ENCODE measurements around the gene SALL3. TPM values are rescaled to one million over a fixed set of nuclear protein-coding genes. Genes with fewer than 3 reads are reported as not detected.

The SALL3 gene
- total and polyA plus RNA-seq, 2 experiments from 2014 or later = 16.9 to 39.8 TPM

- Histone ChIP-seq H3K36me3 (ENCODE audit: insufficient read depth) (peaks cover 27% of the 10 kb centered on the region), H3K4me3 (no peak overlapping the region), H3K79me2 (replicated peaks; ENCODE audit: insufficient read depth) (peaks cover 38% of the 10 kb centered on the region)
Observed at GRCh38 chr18:78994531-78994930, 14.9 kb downstream of the SALL3 start.

More at GRCh38 chr18:78994531-78994930, 14.9 kb downstream of the SALL3 start:
- peaks cover 46% of the 10 kb centered on the region for H3K36me3 Mint-ChIP-seq (ENCODE audit: low read depth)
- Histone ChIP-seq H3K9me2 (ENCODE audit: insufficient read depth) (no peaks in the 10 kb centered on the region), H3K27me3 (ENCODE audit: insufficient read depth) (peaks cover 18% of the 10 kb centered on the region), H3K27ac (ENCODE audit: low read depth) (no peak overlapping the region), H3K4me1 (ENCODE audit: insufficient read depth) (peaks cover 22% of the 10 kb centered on the region), H3F3A (replicated peaks; ENCODE audit: low read depth) (no peaks in the 10 kb centered on the region), H3K4me2 (no peak overlapping the region), H4K20me1 (replicated peaks; ENCODE audit: insufficient read depth) (peaks cover 3% of the 10 kb centered on the region; the same call in 1 of the 2 replicates), H2AFZ (no peak overlapping the region)
- no peak for DNase-seq (ENCODE audit: low spot score)
- no peaks in the 10 kb centered on the region; the same call in 2 of the 3 replicates for H3K9me3 Mint-ChIP-seq
- H3K4me1 Mint-ChIP-seq = peaks cover 24% of the 10 kb centered on the region
- no peak for ATAC-seq
- TF ChIP-seq POLR2AphosphoS5 (IDR thresholded peaks at IDR 0.05; ENCODE audit: low read depth) (no peak), NANOG (IDR thresholded peaks at IDR 0.05; ENCODE audit: borderline replicate concordance) (no peak), ZNF331 (CRISPR knock-in tag; IDR thresholded peaks at IDR 0.05; ENCODE audit: low read depth) (no peak), ZNF114 (CRISPR knock-in tag; IDR thresholded peaks at IDR 0.05) (no peak), JUNB (IDR thresholded peaks at IDR 0.05; ENCODE audit: unreplicated experiment) (no peak), CREB1 (CRISPR knock-in tag; IDR thresholded peaks at IDR 0.05; ENCODE audit: low read depth) (no peak), STAT1 (IDR thresholded peaks at IDR 0.05; ENCODE audit: unreplicated experiment) (no peak), EZH2 (IDR thresholded peaks at IDR 0.05; ENCODE audit: low read depth, unreplicated experiment) (no peak), EZH2phosphoT487 (IDR thresholded peaks at IDR 0.05; ENCODE audit: unreplicated experiment) (no peak)
- TF ChIP-seq, protein P1, sequence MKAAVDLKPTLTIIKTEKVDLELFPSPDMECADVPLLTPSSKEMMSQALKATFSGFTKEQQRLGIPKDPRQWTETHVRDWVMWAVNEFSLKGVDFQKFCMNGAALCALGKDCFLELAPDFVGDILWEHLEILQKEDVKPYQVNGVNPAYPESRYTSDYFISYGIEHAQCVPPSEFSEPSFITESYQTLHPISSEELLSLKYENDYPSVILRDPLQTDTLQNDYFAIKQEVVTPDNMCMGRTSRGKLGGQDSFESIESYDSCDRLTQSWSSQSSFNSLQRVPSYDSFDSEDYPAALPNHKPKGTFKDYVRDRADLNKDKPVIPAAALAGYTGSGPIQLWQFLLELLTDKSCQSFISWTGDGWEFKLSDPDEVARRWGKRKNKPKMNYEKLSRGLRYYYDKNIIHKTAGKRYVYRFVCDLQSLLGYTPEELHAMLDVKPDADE (IDR thresholded peaks at IDR 0.05) = no peak
- TF ChIP-seq, protein P2, sequence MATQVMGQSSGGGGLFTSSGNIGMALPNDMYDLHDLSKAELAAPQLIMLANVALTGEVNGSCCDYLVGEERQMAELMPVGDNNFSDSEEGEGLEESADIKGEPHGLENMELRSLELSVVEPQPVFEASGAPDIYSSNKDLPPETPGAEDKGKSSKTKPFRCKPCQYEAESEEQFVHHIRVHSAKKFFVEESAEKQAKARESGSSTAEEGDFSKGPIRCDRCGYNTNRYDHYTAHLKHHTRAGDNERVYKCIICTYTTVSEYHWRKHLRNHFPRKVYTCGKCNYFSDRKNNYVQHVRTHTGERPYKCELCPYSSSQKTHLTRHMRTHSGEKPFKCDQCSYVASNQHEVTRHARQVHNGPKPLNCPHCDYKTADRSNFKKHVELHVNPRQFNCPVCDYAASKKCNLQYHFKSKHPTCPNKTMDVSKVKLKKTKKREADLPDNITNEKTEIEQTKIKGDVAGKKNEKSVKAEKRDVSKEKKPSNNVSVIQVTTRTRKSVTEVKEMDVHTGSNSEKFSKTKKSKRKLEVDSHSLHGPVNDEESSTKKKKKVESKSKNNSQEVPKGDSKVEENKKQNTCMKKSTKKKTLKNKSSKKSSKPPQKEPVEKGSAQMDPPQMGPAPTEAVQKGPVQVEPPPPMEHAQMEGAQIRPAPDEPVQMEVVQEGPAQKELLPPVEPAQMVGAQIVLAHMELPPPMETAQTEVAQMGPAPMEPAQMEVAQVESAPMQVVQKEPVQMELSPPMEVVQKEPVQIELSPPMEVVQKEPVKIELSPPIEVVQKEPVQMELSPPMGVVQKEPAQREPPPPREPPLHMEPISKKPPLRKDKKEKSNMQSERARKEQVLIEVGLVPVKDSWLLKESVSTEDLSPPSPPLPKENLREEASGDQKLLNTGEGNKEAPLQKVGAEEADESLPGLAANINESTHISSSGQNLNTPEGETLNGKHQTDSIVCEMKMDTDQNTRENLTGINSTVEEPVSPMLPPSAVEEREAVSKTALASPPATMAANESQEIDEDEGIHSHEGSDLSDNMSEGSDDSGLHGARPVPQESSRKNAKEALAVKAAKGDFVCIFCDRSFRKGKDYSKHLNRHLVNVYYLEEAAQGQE (IDR thresholded peaks at IDR 0.05; ENCODE audit: unreplicated experiment) = no peak
- TF ChIP-seq, protein P3, sequence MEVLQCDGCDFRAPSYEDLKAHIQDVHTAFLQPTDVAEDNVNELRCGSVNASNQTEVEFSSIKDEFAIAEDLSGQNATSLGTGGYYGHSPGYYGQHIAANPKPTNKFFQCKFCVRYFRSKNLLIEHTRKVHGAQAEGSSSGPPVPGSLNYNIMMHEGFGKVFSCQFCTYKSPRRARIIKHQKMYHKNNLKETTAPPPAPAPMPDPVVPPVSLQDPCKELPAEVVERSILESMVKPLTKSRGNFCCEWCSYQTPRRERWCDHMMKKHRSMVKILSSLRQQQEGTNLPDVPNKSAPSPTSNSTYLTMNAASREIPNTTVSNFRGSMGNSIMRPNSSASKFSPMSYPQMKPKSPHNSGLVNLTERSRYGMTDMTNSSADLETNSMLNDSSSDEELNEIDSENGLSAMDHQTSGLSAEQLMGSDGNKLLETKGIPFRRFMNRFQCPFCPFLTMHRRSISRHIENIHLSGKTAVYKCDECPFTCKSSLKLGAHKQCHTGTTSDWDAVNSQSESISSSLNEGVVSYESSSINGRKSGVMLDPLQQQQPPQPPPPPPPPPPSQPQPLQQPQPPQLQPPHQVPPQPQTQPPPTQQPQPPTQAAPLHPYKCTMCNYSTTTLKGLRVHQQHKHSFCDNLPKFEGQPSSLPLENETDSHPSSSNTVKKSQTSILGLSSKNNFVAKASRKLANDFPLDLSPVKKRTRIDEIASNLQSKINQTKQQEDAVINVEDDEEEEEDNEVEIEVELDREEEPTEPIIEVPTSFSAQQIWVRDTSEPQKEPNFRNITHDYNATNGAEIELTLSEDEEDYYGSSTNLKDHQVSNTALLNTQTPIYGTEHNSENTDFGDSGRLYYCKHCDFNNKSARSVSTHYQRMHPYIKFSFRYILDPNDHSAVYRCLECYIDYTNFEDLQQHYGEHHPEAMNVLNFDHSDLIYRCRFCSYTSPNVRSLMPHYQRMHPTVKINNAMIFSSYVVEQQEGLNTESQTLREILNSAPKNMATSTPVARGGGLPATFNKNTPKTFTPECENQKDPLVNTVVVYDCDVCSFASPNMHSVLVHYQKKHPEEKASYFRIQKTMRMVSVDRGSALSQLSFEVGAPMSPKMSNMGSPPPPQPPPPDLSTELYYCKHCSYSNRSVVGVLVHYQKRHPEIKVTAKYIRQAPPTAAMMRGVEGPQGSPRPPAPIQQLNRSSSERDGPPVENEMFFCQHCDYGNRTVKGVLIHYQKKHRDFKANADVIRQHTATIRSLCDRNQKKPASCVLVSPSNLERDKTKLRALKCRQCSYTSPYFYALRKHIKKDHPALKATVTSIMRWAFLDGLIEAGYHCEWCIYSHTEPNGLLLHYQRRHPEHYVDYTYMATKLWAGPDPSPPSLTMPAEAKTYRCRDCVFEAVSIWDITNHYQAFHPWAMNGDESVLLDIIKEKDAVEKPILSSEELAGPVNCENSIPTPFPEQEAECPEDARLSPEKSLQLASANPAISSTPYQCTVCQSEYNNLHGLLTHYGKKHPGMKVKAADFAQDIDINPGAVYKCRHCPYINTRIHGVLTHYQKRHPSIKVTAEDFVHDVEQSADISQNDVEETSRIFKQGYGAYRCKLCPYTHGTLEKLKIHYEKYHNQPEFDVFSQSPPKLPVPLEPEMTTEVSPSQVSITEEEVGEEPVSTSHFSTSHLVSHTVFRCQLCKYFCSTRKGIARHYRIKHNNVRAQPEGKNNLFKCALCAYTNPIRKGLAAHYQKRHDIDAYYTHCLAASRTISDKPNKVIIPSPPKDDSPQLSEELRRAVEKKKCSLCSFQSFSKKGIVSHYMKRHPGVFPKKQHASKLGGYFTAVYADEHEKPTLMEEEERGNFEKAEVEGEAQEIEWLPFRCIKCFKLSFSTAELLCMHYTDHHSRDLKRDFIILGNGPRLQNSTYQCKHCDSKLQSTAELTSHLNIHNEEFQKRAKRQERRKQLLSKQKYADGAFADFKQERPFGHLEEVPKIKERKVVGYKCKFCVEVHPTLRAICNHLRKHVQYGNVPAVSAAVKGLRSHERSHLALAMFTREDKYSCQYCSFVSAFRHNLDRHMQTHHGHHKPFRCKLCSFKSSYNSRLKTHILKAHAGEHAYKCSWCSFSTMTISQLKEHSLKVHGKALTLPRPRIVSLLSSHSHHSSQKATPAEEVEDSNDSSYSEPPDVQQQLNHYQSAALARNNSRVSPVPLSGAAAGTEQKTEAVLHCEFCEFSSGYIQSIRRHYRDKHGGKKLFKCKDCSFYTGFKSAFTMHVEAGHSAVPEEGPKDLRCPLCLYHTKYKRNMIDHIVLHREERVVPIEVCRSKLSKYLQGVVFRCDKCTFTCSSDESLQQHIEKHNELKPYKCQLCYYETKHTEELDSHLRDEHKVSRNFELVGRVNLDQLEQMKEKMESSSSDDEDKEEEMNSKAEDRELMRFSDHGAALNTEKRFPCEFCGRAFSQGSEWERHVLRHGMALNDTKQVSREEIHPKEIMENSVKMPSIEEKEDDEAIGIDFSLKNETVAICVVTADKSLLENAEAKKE (CRISPR knock-in tag; IDR thresholded peaks at IDR 0.05) = no peak
- TF ChIP-seq, protein P4, sequence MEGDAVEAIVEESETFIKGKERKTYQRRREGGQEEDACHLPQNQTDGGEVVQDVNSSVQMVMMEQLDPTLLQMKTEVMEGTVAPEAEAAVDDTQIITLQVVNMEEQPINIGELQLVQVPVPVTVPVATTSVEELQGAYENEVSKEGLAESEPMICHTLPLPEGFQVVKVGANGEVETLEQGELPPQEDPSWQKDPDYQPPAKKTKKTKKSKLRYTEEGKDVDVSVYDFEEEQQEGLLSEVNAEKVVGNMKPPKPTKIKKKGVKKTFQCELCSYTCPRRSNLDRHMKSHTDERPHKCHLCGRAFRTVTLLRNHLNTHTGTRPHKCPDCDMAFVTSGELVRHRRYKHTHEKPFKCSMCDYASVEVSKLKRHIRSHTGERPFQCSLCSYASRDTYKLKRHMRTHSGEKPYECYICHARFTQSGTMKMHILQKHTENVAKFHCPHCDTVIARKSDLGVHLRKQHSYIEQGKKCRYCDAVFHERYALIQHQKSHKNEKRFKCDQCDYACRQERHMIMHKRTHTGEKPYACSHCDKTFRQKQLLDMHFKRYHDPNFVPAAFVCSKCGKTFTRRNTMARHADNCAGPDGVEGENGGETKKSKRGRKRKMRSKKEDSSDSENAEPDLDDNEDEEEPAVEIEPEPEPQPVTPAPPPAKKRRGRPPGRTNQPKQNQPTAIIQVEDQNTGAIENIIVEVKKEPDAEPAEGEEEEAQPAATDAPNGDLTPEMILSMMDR (conservative IDR thresholded peaks at IDR 0.05; ENCODE audit: low read depth in 2 of 2) = no peak
- no peak overlapping the region for H3K4me3 Mint-ChIP-seq
- peaks cover 26% of the 10 kb centered on the region for H3K27me3 Mint-ChIP-seq (ENCODE audit: insufficient read depth, low read depth, poor library complexity)
- no peak overlapping the region for H3K27ac Mint-ChIP-seq

Measured in GM23338 (cell line).